CD4-positive, alpha-beta T cell (primary cell): Measurements from ENCODE around the gene SETBP1. TPM values are rescaled to one million over a fixed set of nuclear protein-coding genes. Genes with fewer than 3 reads are reported as not detected.

Source experiments
- ATAC-seq: fragments of 200-7000 bp; cut with Tn5 transposase; one replicate; pipeline ENCODE4 v1.10.0; 2022; ENCODE audit warnings: mild to moderate bottlenecking; ENCODE audit not compliant: poor library complexity
- CTCF ChIA-PET: fragments of 350-600 bp; sonication (Branson Sonifier 250); formaldehyde crosslinking; loops from one replicate; lab custom pipeline; 2021; ENCODE audit warnings: antibody characterized with exemption, inconsistent platforms; lab: Charles Lee
- POLR2A ChIA-PET: fragments of 350-600 bp; sonication (Branson Sonifier 250); formaldehyde crosslinking; loops from one replicate; lab custom pipeline; 2021; ENCODE audit warnings: antibody characterized with exemption, inconsistent platforms; lab: Charles Lee
- DNase-seq, 14 experiments: peaks; one replicate each; pipeline ENCODE4 v3.0.0-alpha.2; 2013 to 2020; ENCODE audit warnings: mixed read lengths in 2 of 14
- H3K27ac ChIP-seq, 2 donors: one replicate each; pipeline versions ENCODE4 v1.5.1 to v1.7.0; 2013; ENCODE audit warnings: low read length in 2 of 2, low read depth in 1 of 2, mild to moderate bottlenecking in 1 of 2
- H3K27me3 ChIP-seq, 2 experiments: 1 replicate in 1 of 2; 2 replicates in 1 of 2; pipeline versions ENCODE4 v1.6.1 to v1.7.0; 2013; ENCODE audit warnings: low read length in 2 of 2, control low read depth in 1 of 2, mild to moderate bottlenecking in 1 of 2, moderate library complexity in 1 of 2; ENCODE audit not compliant: insufficient read depth in 2 of 2, control insufficient read depth in 1 of 2
- H3K36me3 ChIP-seq: one replicate; pipeline ENCODE4 v1.6.1; 2013; ENCODE audit warnings: low read length, control low read depth; ENCODE audit not compliant: insufficient read depth
- H3K4me1 ChIP-seq: one replicate; pipeline ENCODE4 v1.6.1; 2013; ENCODE audit warnings: low read length, control low read depth; ENCODE audit not compliant: insufficient read depth
- H3K4me3 ChIP-seq: one replicate; pipeline ENCODE4 v1.5.1; 2013; ENCODE audit warnings: mild to moderate bottlenecking, low read length, moderate library complexity
- H3K9me3 ChIP-seq, 2 experiments: 1 replicate in 1 of 2; 2 replicates in 1 of 2; pipeline versions ENCODE4 v1.6.1 to v1.7.0; 2013; ENCODE audit warnings: low read length in 2 of 2, mild to moderate bottlenecking in 2 of 2, control low read depth in 1 of 2, moderate library complexity in 1 of 2; ENCODE audit not compliant: control insufficient read depth in 1 of 2, insufficient read depth in 1 of 2
- H3K27ac Mint-ChIP-seq: one replicate; pipeline ENCODE4 v1.8.0; 2020; ENCODE audit warnings: mixed read lengths
- H3K27me3 Mint-ChIP-seq: one replicate; pipeline ENCODE4 v1.8.0; 2021; ENCODE audit warnings: mixed read lengths
- H3K36me3 Mint-ChIP-seq: one replicate; pipeline ENCODE4 v1.8.0; 2021; ENCODE audit warnings: low read depth, mixed read lengths
- H3K4me1 Mint-ChIP-seq: one replicate; pipeline ENCODE4 v1.8.0; 2021; ENCODE audit warnings: low read depth, mixed read lengths
- H3K4me3 Mint-ChIP-seq: one replicate; pipeline ENCODE4 v1.8.0; 2020; ENCODE audit warnings: mild to moderate bottlenecking, mixed read lengths
- H3K9me3 Mint-ChIP-seq: one replicate; pipeline ENCODE4 v1.8.0; 2020; ENCODE audit warnings: mixed read lengths
- intact Hi-C, 2 experiments: fragments of 100-400 bp; cut with DNase I in 1 of 2; cut with micrococcal nuclease in 1 of 2; formaldehyde crosslinking; loops; one replicate each; pipeline versions ENCODE4 v1.15.1 to v1.9.0; 2023 to 2025; cut with DNase I, micrococcal nuclease
- total RNA-seq, 174 experiments: library from RNA in 2 of 174; stranded (reverse) in 2 of 174; gene quantifications; one replicate each; pipeline ENCODE4 v1.2.3 and lab custom pipeline; 2021 to 2026
- TF ChIP-seq, protein P1 (sequence below): fragments of 200-600 bp; IDR thresholded peaks from one replicate; pipeline ENCODE4 v1.8.0; 2022; ENCODE audit warnings: antibody characterized with exemption, mild to moderate bottlenecking

SETBP1 gene
- total RNA-seq, 2 experiments from 2014 or later, result 0.25 to 0.41 TPM

DNA sequence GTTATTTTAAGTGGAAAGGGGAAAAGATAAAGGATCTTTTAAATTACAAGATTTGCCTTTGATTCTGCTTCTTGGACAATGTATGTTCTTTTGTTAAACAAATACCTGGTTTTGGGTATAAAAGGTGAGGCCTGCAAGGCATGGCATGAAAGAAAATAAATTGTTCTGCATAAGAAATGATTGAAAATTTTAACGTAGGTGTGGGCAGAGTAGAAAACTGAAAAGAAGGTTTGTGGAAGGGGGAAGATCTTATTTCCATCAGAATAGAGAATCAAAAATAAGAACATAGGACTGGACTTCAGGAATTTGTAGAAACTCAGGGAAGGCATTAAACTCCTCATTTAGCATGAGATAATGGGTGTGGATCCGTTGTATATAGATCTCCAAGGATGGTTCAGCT lies 153.1 kb downstream of the SETBP1 start:
- no peaks in the 10 kb centered on the region for H3K9me3 ChIP-seq
- CTCF ChIA-PET, result no interaction called here
- no peak for ATAC-seq
- no peaks in the 10 kb centered on the region for H3K4me1 ChIP-seq
- no peak overlapping the region for H3K27ac ChIP-seq
- Mint-ChIP-seq H3K9me3 (no peaks in the 10 kb centered on the region), H3K27ac (no peak overlapping the region), H3K27me3 (no peaks in the 10 kb centered on the region), H3K4me3 (no peak overlapping the region), H3K4me1 (peaks cover 8% of the 10 kb centered on the region), H3K36me3 (no peaks in the 10 kb centered on the region)
- no peak for DNase-seq
- H3K4me3 ChIP-seq, result no peak overlapping the region
- intact Hi-C loops, result no loop called here
- TF ChIP-seq, protein P1, sequence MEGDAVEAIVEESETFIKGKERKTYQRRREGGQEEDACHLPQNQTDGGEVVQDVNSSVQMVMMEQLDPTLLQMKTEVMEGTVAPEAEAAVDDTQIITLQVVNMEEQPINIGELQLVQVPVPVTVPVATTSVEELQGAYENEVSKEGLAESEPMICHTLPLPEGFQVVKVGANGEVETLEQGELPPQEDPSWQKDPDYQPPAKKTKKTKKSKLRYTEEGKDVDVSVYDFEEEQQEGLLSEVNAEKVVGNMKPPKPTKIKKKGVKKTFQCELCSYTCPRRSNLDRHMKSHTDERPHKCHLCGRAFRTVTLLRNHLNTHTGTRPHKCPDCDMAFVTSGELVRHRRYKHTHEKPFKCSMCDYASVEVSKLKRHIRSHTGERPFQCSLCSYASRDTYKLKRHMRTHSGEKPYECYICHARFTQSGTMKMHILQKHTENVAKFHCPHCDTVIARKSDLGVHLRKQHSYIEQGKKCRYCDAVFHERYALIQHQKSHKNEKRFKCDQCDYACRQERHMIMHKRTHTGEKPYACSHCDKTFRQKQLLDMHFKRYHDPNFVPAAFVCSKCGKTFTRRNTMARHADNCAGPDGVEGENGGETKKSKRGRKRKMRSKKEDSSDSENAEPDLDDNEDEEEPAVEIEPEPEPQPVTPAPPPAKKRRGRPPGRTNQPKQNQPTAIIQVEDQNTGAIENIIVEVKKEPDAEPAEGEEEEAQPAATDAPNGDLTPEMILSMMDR, result no peak
- no peaks in the 10 kb centered on the region for H3K27me3 ChIP-seq
- H3K36me3 ChIP-seq, result no peaks in the 10 kb centered on the region
- POLR2A ChIA-PET, result no interaction called here

DNA sequence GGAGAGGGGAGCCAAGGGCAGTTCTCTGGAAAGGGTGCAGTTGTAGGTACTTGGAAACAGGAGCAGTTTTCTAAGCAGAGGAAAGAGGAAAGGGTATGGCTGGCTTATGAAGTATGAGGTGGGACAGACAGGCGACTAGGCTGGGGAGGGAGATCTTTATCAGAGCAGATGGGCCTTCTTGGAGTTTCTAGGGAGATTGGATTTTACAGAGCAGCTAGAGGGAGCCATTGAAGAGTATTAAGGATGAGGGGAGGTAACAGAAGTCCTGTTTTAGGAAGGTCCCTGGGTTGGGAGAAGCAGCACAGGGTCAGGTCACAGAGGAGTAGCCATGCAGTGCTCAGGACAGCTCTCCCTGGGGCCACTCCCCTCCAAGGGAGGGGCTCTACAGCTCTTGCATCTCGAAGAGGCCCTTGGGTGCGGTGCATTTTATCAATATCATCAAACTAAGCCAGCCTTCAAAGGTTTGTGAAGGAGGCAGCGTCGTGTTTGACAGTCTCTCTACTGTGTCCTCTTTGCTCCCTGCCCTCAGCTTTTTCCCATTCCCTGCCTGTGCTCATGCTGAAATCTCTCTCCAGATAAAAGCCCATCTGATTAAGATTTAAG lies 154.3 kb downstream of the SETBP1 start:
- Histone ChIP-seq H3K27me3 (no peaks in the 10 kb centered on the region), H3K27ac (no peak overlapping the region), H3K4me3 (no peak overlapping the region), H3K9me3 (no peaks in the 10 kb centered on the region), H3K36me3 (no peaks in the 10 kb centered on the region), H3K4me1 (peaks cover 7% of the 10 kb centered on the region)
- Mint-ChIP-seq H3K27ac (no peak overlapping the region), H3K4me3 (no peak overlapping the region), H3K27me3 (no peaks in the 10 kb centered on the region), H3K4me1 (peaks cover 19% of the 10 kb centered on the region), H3K36me3 (no peaks in the 10 kb centered on the region), H3K9me3 (no peaks in the 10 kb centered on the region)
- ATAC-seq (no peak), DNase-seq (no peak)
- CTCF ChIA-PET, result no interaction called here
- intact Hi-C loops, result no loop called here
- TF ChIP-seq, protein P1, result no peak
- POLR2A ChIA-PET, result no interaction called here

DNA sequence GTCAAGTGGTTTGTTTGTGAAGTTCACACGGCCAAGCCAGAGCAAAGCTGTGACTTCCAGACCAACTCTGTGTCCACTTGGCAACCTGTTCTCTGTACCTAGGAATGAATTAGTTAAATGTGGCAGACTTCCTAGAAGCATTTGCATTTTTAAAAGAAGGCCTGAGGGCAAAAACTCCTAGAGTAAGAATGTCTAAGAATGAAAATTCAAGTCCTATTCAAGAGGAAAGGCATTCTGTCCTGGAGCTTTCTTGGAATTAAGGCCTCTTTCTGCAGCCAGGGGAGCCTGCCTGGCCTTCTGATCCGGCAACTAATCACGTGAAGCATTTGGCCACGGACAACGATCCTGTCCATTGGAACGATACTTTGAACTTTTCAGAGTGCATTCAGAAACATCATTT lies 155.0 kb downstream of the SETBP1 start:
- H3K4me3 ChIP-seq, result no peak overlapping the region
- H3K27me3 ChIP-seq, result no peaks in the 10 kb centered on the region
- Mint-ChIP-seq H3K27ac (no peak overlapping the region), H3K27me3 (no peaks in the 10 kb centered on the region), H3K4me1 (peaks cover 23% of the 10 kb centered on the region), H3K36me3 (no peaks in the 10 kb centered on the region), H3K9me3 (no peaks in the 10 kb centered on the region), H3K4me3 (no peak overlapping the region)
- H3K9me3 ChIP-seq, result no peaks in the 10 kb centered on the region
- H3K27ac ChIP-seq, result no peak overlapping the region
- TF ChIP-seq, protein P1, result no peak
- intact Hi-C loops, result no loop called here
- peaks cover 7% of the 10 kb centered on the region for H3K4me1 ChIP-seq
- DNase-seq, result no peak
- no peak for ATAC-seq
- CTCF ChIA-PET, result no interaction called here
- no peaks in the 10 kb centered on the region for H3K36me3 ChIP-seq
- POLR2A ChIA-PET, result no interaction called here
